ENCODE data around the gene NDST1.

DNA sequence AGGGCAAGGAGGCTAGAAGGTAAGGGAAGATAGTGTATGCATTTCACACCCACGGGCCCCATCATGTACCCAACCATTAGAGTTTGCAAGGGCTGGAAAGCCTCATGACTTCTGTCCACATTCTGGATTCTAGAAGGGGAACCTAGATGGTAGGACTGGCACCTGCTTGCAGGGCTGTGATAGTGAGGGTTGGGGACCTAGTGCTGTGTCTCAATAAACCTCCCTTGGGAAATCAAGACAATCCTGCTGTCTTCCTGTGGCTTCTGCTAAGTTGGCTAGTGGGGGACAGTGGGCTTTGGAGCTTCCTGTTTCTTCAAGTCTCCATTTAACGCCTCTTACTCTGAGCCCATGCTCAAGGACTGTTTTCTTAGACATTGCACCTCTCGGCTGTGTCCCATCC lies 88.9 kb downstream of the NDST1 start:
- TF ChIP-seq, protein P1, sequence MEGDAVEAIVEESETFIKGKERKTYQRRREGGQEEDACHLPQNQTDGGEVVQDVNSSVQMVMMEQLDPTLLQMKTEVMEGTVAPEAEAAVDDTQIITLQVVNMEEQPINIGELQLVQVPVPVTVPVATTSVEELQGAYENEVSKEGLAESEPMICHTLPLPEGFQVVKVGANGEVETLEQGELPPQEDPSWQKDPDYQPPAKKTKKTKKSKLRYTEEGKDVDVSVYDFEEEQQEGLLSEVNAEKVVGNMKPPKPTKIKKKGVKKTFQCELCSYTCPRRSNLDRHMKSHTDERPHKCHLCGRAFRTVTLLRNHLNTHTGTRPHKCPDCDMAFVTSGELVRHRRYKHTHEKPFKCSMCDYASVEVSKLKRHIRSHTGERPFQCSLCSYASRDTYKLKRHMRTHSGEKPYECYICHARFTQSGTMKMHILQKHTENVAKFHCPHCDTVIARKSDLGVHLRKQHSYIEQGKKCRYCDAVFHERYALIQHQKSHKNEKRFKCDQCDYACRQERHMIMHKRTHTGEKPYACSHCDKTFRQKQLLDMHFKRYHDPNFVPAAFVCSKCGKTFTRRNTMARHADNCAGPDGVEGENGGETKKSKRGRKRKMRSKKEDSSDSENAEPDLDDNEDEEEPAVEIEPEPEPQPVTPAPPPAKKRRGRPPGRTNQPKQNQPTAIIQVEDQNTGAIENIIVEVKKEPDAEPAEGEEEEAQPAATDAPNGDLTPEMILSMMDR (IDR thresholded peaks at IDR 0.05 in 8 of 11, conservative IDR thresholded peaks at IDR 0.05 in 3 of 11): no peak
- TF ChIP-seq POLR2AphosphoS5 (IDR thresholded peaks at IDR 0.05) (no peak), POLR2A (IDR thresholded peaks at IDR 0.05) (no peak)

All from spleen (tissue), 7 donors.